Measurements from ENCODE around the gene CFAP54.

GRCh38 chr12:96529912-96530311 lies 40.5 kb downstream of the CFAP54 start:
- TF ChIP-seq CTCF (IDR thresholded peaks at IDR 0.05; ENCODE audit: low read length) (no peak), EZH2 (IDR thresholded peaks at IDR 0.05; ENCODE audit: borderline replicate concordance, low read length) (no peak)

Data from OCI-LY1 (cell line).